Testis (tissue), 3 donors: Measurements from ENCODE around the gene FARS2. TPM values are rescaled to one million over a fixed set of nuclear protein-coding genes. Genes with fewer than 3 reads are reported as not detected.

Source experiments
- DNase-seq: peaks from one replicate; pipeline ENCODE4 v3.0.0-alpha.2; 2019
- H3K27ac ChIP-seq, 2 donors: fragments of 200-600 bp; sonication (generic); one replicate each; pipeline ENCODE4 v1.5.1; 2019
- H3K27me3 ChIP-seq: fragments of 200-600 bp; sonication (generic); one replicate; pipeline ENCODE4 v1.5.1; 2019
- H3K36me3 ChIP-seq: fragments of 200-600 bp; sonication (generic); one replicate; pipeline ENCODE4 v1.5.1; 2017; ENCODE audit warnings: low read depth; ENCODE audit errors: missing control alignments
- H3K4me1 ChIP-seq: fragments of 200-600 bp; sonication (generic); one replicate; pipeline ENCODE4 v1.5.1; 2019
- H3K4me3 ChIP-seq, 2 donors: fragments of 200-600 bp; sonication (generic); one replicate each; pipeline ENCODE4 v1.5.1; 2017 to 2019
- H3K9me3 ChIP-seq: fragments of 200-600 bp; sonication (generic); one replicate; pipeline ENCODE4 v1.5.1; 2017
- POLR2A ChIP-seq: fragments of 450-650 bp; IDR thresholded peaks from one replicate; pipeline ENCODE4 v1.6.1; 2017; ENCODE audit warnings: antibody characterized with exemption, mild to moderate bottlenecking, moderate library complexity
- WGBS, 2 donors: methylation state at CpG; one replicate each; pipeline ENCODE4 v1.1.5; 2018; 5-methylcytosine and 5-hydroxymethylcytosine counted together
- intact Hi-C: fragments of 100-400 bp; cut with DNase I; formaldehyde crosslinking; loops from one replicate; pipeline ENCODE4 v1.15.1; 2023; ENCODE audit warnings: low total_unique reads
- polyA plus RNA-seq: library from polyadenylated mRNA; stranded (reverse); fragments of 350-450 nt; fragmentation: Illumina TruSeq; extraction: RNeasy Lipid Tissue Mini Kit (QIAGEN cat#74804); gene quantifications from one replicate; pipeline ENCODE4 v1.2.3, GENCODE V29; 2014; ENCODE audit warnings: low read depth, low replicate concordance; ENCODE audit not compliant: insufficient read depth
- total RNA-seq, 2 donors: library from RNA; depleted of rRNA; stranded (reverse); fragments of >200 nt; gene quantifications; one replicate each; pipeline ENCODE4 v1.2.3, GENCODE V29; 2016
- TF ChIP-seq, protein P1 (sequence below), 3 experiments: fragments of 450-650 bp in 2 of 3; fragments of 200-600 bp in 1 of 3; sonication (generic) in 1 of 3; IDR thresholded peaks; one replicate each; pipeline ENCODE4 v1.5.1; 2016 to 2019; ENCODE audit warnings: antibody characterized with exemption in 3 of 3, mild to moderate bottlenecking in 2 of 3, moderate library complexity in 1 of 3

The FARS2 gene
- total and polyA plus RNA-seq, 3 donors from 2014 or later = 15.4 to 26.8 (median 22.1) TPM

DNA sequence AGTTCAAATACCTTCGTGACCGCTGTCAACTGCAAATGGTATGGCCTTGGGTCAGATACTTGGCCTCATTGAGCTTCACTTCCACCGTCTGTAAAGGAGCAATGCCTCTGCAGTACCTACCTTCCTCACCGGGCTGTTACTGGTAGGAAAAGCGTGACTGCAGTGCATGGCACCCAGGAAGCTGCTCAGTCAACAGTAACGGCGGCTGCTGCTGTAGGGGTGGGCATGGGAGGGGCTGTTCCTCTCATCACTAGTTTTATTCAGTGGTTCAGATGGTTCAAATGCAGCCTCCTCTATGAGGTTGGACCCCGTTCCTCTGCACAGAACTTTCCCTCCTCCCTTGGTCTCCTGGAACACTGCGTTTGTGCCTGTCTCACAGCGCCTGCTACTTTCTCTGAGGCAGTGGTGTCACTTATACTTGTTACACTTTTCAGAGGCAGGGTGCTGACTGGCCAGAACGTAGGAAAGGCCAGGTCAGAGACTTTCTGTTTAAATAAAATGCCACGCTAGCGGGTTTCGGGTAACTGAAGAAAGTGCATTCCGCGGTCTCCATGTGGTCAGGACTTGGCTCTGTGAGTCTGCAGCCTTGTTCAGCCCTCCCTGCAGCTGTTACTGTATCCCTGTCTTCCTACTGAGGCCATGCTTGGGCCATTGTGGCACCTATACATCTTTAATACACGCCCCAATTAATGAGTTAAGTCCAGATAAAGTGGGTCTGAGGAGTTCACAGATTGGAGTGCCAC is 465.8 kb downstream of the FARS2 start:
- WGBS, 2 donors = 94 to 95% methylated on average over 17 of the region's 17 CpGs
- Histone ChIP-seq H3K4me1 (no peaks in the 10 kb centered on the region), H3K9me3 (no peaks in the 10 kb centered on the region), H3K36me3 (no peaks in the 10 kb centered on the region), H3K4me3 (no peak overlapping the region), H3K27me3 (no peaks in the 10 kb centered on the region), H3K27ac (no peak overlapping the region)
- no peak for TF ChIP-seq POLR2A
- TF ChIP-seq, protein P1, sequence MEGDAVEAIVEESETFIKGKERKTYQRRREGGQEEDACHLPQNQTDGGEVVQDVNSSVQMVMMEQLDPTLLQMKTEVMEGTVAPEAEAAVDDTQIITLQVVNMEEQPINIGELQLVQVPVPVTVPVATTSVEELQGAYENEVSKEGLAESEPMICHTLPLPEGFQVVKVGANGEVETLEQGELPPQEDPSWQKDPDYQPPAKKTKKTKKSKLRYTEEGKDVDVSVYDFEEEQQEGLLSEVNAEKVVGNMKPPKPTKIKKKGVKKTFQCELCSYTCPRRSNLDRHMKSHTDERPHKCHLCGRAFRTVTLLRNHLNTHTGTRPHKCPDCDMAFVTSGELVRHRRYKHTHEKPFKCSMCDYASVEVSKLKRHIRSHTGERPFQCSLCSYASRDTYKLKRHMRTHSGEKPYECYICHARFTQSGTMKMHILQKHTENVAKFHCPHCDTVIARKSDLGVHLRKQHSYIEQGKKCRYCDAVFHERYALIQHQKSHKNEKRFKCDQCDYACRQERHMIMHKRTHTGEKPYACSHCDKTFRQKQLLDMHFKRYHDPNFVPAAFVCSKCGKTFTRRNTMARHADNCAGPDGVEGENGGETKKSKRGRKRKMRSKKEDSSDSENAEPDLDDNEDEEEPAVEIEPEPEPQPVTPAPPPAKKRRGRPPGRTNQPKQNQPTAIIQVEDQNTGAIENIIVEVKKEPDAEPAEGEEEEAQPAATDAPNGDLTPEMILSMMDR (IDR thresholded peaks at IDR 0.05) = no peak
- DNase-seq = no peak
- intact Hi-C loops = no loop called here

DNA sequence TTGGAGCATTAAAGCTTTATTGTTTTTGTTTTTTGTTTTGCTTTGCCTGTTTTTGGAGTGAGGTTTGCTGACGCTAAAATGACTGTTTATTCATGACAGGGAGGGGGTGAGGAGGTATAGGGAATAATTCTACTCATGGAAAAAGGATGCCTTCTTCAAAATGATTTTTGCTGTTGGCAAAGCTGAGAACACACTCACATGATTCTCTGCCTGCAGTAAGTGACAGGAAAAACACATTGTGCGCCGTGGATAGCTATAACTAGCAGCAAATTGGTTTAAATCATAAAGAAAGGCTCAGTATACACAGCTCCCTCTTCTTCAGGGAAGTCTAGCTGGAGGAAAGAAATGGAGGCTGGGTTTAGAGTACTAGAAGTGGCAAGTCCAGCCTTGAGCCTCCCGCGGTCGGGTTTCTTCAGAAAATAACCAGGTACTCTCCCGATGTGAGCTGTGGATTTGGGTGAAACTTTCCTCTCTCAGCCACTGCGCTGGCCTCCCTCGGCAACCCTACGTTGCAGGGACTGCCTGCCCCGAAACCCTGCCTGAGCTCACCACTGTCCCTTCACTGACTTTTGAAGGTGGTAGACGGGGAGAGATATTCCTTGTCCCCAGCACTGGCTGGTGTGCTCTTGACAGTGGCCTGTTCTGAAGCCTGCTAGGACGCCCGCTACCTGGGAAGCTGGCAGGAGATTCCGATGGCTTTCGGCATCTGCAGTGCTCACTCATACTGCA is 467.2 kb downstream of the FARS2 start:
- intact Hi-C loops = no loop called here
- no peaks in the 10 kb centered on the region for H3K9me3 ChIP-seq
- 94 to 95% methylated on average over 16 of the region's 16 CpGs for WGBS, 2 donors
- H3K27me3 ChIP-seq = no peaks in the 10 kb centered on the region
- TF ChIP-seq POLR2A = no peak
- TF ChIP-seq, protein P1 (IDR thresholded peaks at IDR 0.05) = no peak
- no peak overlapping the region for H3K4me3 ChIP-seq
- DNase-seq = no peak
- no peaks in the 10 kb centered on the region for H3K36me3 ChIP-seq
- H3K4me1 ChIP-seq = no peaks in the 10 kb centered on the region
- H3K27ac ChIP-seq = no peak overlapping the region

DNA sequence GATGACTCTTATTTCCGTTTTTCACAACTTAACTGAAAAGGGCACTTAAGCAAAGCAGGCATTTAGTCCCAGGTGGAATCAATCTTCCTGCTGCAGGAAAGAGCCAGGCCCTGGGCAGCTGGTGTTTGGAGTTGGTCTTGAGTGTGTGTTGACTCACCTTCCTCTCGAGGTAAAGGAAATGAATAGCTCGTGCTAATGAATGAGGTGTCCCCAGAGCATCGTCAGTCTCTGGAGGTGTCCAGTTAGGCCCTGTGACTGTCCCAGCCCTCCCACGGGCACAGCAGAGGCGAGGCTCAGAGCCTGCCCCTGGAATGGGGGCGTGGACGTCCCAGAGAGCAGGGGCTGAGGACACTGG is 467.7 kb downstream of the FARS2 start:
- DNase-seq = no peak
- no peak overlapping the region for H3K4me3 ChIP-seq
- no peaks in the 10 kb centered on the region for H3K27me3 ChIP-seq
- 81 to 83% methylated on average over 8 of the region's 8 CpGs for WGBS, 2 donors
- no peaks in the 10 kb centered on the region for H3K4me1 ChIP-seq
- H3K27ac ChIP-seq = no peak overlapping the region
- H3K9me3 ChIP-seq = no peaks in the 10 kb centered on the region
- intact Hi-C loops = no loop called here
- H3K36me3 ChIP-seq = no peaks in the 10 kb centered on the region
- no peak for TF ChIP-seq POLR2A
- TF ChIP-seq, protein P1 (IDR thresholded peaks at IDR 0.05) = no peak

DNA sequence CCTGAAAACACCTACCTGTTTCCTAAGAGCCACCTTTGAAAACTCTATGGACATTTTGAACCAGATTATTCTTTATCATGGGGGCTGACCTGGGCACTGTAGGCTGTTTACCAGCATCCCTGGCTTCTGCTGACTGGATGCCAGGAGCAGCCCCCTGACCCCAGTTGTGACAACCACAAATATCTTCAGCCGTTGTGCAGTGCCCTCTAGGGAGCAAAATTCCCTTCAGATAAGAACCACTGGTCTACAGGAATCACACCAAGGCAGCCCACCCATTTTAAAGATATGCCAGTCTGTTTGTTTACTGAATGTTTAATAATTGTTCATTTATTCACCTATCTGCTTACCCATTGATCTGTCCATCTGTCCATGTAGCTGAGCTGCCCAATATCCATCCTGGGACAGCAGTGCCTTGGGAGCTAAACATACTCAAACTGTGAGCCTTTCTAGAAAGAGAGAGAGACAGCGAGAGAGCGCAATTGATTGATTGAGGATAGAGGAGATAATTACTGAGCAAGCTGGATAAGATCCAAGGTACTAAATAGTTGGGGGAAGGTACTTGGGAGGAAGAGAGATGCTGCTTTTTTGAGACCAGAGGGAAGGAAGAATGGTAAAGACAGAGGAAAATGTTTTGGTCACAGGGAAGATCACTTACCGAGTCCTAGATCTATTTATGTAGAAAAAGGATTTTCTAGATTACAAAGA is 468.7 kb downstream of the FARS2 start:
- no peak for DNase-seq
- no peak overlapping the region for H3K27ac ChIP-seq
- TF ChIP-seq POLR2A = no peak
- TF ChIP-seq, protein P1 (IDR thresholded peaks at IDR 0.05) = no peak
- no peaks in the 10 kb centered on the region for H3K4me1 ChIP-seq
- intact Hi-C loops = no loop called here
- no peaks in the 10 kb centered on the region for H3K9me3 ChIP-seq
- no peaks in the 10 kb centered on the region for H3K36me3 ChIP-seq
- 65 to 76% methylated on average over 4 of the region's 4 CpGs for WGBS, 2 donors
- no peaks in the 10 kb centered on the region for H3K27me3 ChIP-seq
- no peak overlapping the region for H3K4me3 ChIP-seq
